Stimulated activated memory B cell treated with anti-CD40 and anti-IgM and Interleukin-4, amounts not matched to agents 10 μg/mL and 1 μg/mL and 100 μg/mL, for 72 hours (primary cell): Measurements from ENCODE around the gene LY6G6D.

Source experiments
- ATAC-seq: fragments of 150-1000 bp; cut with Tn5 transposase; 2 replicates; pipeline ENCODE4 v1.10.0; 2021
- H3K27ac Mint-ChIP-seq: one replicate; pipeline ENCODE4 v1.8.0; 2022; ENCODE audit warnings: mild to moderate bottlenecking, mixed read lengths
- H3K27me3 Mint-ChIP-seq: one replicate; pipeline ENCODE4 v1.8.0; 2022; ENCODE audit warnings: mixed read lengths
- H3K36me3 Mint-ChIP-seq: one replicate; pipeline ENCODE4 v1.8.0; 2022; ENCODE audit warnings: mixed read lengths
- H3K4me1 Mint-ChIP-seq: one replicate; pipeline ENCODE4 v1.8.0; 2022; ENCODE audit warnings: mixed read lengths
- H3K4me3 Mint-ChIP-seq: one replicate; pipeline ENCODE4 v1.8.0; 2022; ENCODE audit warnings: mild to moderate bottlenecking, moderate library complexity, mixed read lengths
- H3K9me3 Mint-ChIP-seq: one replicate; pipeline ENCODE4 v1.8.0; 2022; ENCODE audit warnings: mixed read lengths

LY6G6D gene

DNA sequence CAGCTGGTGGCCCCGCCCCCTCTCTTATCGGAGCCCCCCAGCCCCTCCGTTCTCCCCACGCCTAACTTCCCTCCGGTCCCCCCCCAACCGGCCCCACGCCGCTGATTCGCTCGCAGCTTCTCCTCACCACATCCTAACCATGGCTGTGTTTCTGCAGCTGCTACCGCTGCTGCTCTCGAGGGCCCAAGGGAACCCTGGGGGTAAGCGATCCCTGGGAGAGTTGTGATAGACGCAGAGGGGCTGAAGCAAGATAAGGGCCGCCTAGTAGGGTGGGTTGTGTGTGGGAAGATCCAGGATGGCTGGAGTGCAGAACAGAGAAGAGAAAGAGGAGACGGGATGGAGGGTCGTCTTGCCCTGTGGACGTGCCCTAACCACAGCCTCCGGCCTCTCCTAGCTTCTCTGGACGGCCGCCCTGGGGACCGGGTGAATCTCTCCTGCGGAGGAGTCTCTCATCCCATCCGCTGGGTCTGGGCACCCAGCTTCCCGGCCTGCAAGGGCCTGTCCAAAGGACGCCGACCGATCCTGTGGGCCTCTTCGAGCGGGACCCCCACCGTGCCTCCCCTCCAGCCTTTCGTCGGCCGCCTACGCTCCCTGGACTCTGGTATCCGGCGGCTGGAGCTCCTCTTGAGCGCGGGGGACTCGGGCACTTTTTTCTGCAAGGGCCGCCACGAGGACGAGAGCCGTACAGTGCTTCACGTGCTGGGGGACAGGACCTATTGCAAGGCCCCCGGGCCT, 8.3 kb downstream of the LY6G6D start, which contains the start of gene MPIG6B:
Gene MPIG6B, plus strand, starts transcription at position 129 of the 735 bp plus-strand sequence. Its CDS starts 11 bp downstream, at position 140.
- H3K9me3 Mint-ChIP-seq = no peaks in the 10 kb centered on the region
- peak within 1 kb of the TSS; percentile 8 for H3K4me3 Mint-ChIP-seq
- H3K4me1 Mint-ChIP-seq = peaks cover 41% of the 10 kb centered on the region
- ATAC-seq = no peak
- peak within 1 kb of the TSS; percentile 63 for H3K27ac Mint-ChIP-seq
- H3K36me3 Mint-ChIP-seq = peaks cover 25% of the 10 kb centered on the region
- H3K27me3 Mint-ChIP-seq = no peaks in the 10 kb centered on the region

DNA sequence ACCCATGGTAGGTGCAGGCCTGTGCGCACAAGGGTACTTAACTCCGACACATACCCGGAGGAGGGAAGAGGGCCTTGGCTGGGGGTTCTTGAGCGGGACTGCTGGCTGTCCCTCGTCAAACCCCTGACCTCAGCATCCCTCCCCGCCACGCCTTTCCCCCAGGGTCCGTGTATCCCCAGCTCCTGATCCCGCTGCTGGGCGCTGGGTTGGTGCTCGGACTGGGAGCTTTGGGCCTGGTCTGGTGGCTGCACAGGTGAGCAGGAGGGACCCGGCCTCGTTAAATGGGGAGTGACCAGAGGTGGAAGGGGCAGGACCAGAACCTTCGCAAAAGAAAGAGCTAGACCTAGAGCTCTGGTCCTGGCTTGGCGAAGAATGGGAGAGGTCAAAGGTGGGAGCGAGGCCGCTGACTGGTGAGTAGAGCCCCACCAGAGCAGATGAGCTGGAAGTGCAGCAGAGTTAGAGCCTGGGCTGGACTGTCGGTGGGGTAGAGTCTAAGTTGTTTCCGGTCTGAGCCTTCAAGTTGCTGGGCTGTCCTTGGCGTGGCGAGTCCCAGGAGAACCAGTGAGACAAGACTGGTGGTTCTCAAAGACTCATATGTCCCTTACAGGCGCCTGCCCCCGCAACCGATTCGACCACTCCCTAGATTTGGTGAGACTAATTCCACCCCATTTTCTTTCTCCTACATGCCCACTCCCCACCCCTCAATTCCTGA, 9.0 kb downstream of the LY6G6D start:
- ATAC-seq = no peak
- H3K9me3 Mint-ChIP-seq = no peaks in the 10 kb centered on the region
- no peak overlapping the region for H3K4me3 Mint-ChIP-seq

DNA sequence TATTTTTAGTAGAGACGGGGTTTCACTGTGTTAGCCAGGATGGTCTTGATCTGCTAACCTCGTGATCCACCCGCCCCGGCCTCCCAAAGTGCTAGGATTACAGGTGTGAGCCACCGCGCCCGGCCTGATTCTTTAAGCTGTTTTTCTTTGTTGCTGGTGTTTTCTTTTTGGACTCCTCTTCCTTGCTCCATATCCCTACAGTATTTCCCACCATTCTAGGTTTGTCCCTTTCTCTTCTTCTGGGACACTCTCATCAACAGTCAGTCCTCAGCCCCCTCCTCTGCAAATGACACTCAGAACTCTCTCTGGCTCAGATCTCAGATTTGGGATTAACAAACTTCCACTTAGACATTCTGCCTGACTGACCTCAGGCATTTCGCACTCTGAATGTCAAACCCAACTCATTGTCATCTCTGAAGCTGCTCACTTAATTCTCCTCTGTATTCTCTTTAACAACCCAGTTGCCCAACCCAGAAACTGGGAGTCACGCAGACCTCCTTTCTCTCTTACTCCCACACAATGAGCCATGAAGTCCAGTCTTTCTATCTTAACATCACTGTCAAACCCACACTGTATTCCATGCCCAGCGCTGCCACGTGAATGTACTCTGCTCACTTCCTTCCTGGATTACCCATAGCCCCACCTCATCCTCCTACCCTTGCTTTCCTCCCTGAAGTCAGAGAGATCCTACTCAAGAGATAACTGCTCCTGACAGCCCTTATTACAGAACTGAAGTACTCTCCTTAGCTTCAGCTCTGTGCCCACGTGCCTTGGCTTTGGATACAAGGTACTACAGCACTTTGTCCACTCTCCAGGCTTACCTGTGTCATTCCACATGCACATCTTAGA, 10.6 kb downstream of the LY6G6D start:
- H3K4me1 Mint-ChIP-seq = peaks cover 59% of the 10 kb centered on the region
- H3K9me3 Mint-ChIP-seq = no peaks in the 10 kb centered on the region
- no peak for ATAC-seq
- H3K27me3 Mint-ChIP-seq = no peaks in the 10 kb centered on the region
- no peak overlapping the region for H3K4me3 Mint-ChIP-seq
- H3K27ac Mint-ChIP-seq = peak overlapping the region; percentile 86
- peaks cover 32% of the 10 kb centered on the region for H3K36me3 Mint-ChIP-seq

More for the DNA sequence above, 9.0 kb downstream of the LY6G6D start:
- H3K27me3 Mint-ChIP-seq = no peaks in the 10 kb centered on the region
- H3K36me3 Mint-ChIP-seq = peaks cover 25% of the 10 kb centered on the region
- H3K27ac Mint-ChIP-seq = no peak overlapping the region
- H3K4me1 Mint-ChIP-seq = peaks cover 48% of the 10 kb centered on the region

DNA sequence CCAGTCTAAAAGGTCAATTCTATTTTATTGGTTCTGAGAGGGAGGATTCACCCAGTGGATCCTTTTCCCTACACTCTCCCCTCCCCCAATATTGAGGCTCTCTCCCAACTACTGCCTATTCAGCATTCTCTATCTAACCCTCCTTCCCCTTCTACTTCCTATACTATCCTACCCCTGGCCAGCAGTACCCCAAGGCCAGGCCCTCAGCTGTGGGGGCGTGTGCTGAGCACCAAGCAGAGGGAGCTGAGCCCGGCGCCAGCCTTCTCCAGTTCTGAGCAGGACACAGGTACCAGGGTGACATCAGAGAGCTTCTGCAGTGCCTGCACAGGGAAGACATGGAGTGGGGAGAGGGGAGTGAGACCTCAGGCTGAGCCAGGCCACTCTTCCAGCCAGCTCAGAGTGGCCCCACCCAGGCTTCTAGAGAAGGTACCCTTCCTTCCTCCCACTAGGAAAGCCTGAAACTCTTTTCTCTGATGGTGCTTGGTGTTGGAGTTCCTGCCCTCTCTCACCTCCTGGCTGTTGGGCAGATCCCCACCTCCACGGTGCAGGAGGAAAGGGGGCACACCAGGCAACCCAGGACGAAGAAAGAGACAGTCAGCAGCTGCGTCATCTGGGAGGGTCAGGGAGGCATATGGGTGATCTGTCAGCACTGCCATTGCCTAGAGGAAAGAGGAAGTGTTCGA, 12.0 kb downstream of the LY6G6D start:
- Mint-ChIP-seq H3K4me3 (peak overlapping the region; percentile 71), H3K27ac (peak overlapping the region; percentile 86), H3K9me3 (no peaks in the 10 kb centered on the region), H3K4me1 (peaks cover 60% of the 10 kb centered on the region), H3K27me3 (no peaks in the 10 kb centered on the region), H3K36me3 (peaks cover 38% of the 10 kb centered on the region)
- ATAC-seq = peak; percentile 86

DNA sequence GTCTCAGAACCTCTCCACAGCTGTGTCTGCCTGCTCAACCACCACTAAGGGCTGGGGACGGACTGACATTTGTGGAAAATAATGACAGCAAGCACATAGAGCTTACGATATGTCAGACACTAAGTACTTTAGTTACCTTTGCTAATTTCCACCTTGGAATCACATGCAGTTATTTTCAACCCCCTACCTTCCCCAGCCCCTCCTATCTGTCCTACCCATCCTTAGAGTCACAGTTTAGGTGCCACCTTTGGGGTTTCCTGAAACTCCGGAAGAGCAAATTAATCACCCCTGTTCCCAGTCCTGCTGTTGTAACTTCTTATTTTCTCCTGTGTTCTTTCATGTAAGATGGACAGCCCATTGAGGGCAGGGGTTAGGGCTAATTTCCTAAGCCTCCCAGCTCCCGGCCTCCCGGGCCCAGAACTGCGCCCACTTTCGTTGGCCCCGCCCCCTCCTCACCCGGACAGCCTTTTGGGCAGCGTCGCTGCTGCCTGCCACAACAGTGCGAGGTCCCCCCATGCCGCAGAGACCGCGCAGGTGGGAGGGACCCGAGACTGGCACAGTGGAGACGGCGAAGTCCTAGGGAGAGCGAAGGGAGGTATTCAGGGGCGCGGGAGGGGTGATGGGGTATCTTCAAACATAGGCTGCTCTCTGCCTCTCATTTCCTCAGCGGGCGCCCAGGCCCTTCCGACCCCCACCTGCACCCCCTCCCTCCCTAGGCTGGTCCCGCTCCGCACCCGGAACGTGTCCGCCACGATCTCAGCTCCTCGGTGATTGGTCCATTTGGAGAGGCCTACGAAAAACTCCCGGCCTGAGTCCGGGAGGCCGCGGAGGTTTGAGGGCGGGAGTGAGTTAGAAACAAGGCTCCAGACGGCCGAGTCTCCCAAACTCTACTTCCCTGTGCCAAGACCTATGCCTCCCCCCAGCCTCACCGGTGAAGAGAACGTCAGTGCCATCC, 12.8 kb downstream of the LY6G6D start:
- peaks cover 60% of the 10 kb centered on the region for H3K4me1 Mint-ChIP-seq
- H3K36me3 Mint-ChIP-seq = peaks cover 38% of the 10 kb centered on the region
- H3K27ac Mint-ChIP-seq = peak overlapping the region; percentile 86
- no peak for ATAC-seq
- H3K4me3 Mint-ChIP-seq = peak overlapping the region; percentile 98
- no peaks in the 10 kb centered on the region for H3K27me3 Mint-ChIP-seq
- no peaks in the 10 kb centered on the region for H3K9me3 Mint-ChIP-seq

DNA sequence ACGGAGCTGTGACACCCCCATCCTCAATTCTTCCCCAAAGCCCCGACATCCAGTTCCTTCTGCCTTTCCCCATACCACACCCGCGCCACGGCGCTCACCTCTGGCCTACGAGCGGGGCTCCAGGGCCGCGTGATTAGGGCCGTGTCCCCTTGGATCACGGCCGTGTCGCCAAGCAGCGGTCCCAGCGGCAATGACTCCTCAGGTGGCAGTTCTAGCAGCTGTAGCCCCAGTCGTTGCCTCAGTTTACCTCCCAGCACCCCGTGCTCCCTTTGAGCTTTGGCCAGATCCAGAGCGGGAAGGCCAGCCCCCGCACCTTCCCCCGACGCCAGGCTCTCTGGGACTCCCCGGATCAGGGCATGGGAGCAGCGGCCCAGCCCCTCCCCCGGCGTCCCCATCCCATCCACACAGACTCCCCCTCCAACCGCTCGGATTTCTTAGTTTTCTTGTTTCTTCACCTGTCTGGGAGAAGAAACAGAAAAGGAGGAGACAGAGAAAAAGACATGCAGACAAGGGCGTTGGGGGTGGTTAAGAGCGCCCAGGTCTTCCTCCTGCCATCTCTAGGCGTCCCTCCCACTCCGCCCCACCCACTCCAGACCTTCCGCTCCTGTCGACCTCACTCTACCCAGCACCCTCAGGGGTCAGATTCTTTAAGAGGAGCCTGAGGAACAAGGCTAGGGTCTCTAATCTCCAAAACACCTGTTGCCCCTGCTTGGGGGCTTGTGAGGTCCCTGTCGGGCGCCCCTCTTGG, 13.8 kb downstream of the LY6G6D start, which contains the start of gene DDAH2:
Gene DDAH2, minus strand, starts transcription at position 533 of the 748 bp plus-strand sequence. Its CDS starts 138 bp downstream, at position 395.
- Mint-ChIP-seq H3K4me1 (peaks cover 58% of the 10 kb centered on the region), H3K27ac (peak within 1 kb of the TSS; percentile 86), H3K27me3 (no peaks in the 10 kb centered on the region), H3K4me3 (peak within 1 kb of the TSS; percentile 98), H3K9me3 (no peaks in the 10 kb centered on the region), H3K36me3 (peaks cover 47% of the 10 kb centered on the region)
- peak; percentile 38 for ATAC-seq

DNA sequence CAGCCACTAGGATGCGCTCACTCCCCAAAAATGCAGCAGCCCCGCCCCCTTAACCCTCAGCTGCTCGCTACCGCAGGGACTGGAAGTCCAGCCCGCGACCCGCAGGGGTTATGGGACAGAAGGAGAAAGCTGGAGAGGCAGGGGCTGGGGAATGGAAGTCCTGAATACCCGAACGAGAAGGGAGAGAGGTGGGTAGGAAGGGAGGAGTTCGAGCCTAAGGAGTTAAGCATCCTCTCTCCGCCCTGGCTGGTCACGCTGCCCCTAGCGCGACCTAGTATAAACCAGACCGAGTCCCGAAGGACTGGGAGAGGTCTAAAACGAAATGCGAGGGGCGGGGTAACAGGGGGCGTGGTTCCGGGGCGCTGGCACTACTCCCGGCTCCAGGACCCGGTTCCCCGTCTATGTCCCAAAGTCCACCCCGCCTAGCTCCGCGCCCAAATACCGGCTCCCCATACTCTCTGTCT, 14.4 kb downstream of the LY6G6D start:
- H3K4me1 Mint-ChIP-seq = peaks cover 63% of the 10 kb centered on the region
- peaks cover 47% of the 10 kb centered on the region for H3K36me3 Mint-ChIP-seq
- H3K9me3 Mint-ChIP-seq = no peaks in the 10 kb centered on the region
- peak overlapping the region; percentile 86 for H3K27ac Mint-ChIP-seq
- H3K27me3 Mint-ChIP-seq = no peaks in the 10 kb centered on the region
- H3K4me3 Mint-ChIP-seq = peak overlapping the region; percentile 98
- peak; percentile 87 for ATAC-seq

DNA sequence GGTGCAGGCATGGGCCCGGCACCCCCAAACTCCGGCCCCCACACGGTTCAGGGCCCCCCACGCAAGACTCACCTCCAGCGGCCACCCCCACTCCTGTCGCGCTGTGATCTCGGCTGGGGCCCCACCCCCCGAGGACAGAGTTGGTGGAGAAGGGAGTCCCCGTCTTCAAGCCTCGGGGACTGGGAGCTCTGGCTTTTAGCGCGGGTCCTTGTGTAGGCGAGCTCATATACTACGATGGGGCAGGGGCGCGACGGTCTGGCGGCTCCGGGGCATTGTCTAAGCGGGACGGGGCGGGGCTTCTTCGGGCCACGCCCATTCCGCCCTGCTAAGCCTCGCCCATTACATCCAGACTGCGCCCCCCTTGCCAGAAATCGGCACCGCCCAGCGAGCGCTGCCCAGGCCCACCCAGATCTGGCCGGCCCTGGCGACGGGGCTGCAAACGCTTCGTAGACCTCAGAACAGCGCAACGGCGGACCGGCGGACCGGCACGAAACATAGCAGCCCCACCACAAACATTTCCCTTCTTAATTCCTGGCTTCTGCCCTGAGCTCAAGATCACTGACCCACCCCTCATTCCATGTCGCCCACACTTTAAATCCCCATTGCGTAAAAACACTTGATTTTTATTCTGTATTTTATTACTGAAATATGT, 15.0 kb downstream of the LY6G6D start:
- Mint-ChIP-seq H3K27me3 (no peaks in the 10 kb centered on the region), H3K36me3 (peaks cover 50% of the 10 kb centered on the region), H3K27ac (peak overlapping the region; percentile 86), H3K9me3 (no peaks in the 10 kb centered on the region), H3K4me3 (peak overlapping the region; percentile 98), H3K4me1 (peaks cover 68% of the 10 kb centered on the region)
- peak; percentile 77 for ATAC-seq

DNA sequence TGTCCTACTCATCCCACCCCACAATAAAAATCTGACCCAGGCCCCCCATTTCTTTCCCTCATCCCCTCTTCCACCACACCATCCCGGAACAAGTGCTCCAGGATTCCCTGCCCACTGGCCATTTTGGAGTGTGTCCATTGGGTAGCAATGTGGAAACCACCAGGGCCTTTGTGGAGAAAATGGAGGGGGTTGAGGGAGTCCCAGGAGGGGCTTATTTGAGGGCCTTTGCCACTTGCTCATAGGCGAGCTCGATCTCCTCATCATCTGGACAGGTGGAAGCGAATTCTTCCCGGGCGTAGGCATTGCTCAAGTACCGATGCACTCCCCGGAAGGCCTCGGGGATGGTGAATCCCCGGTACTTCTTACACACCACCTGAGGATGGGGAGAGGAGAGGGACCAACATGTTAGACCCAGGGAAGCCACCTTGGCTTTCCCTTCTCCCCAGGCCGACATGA, 15.5 kb downstream of the LY6G6D start:
- H3K36me3 Mint-ChIP-seq = peaks cover 50% of the 10 kb centered on the region
- H3K4me1 Mint-ChIP-seq = peaks cover 64% of the 10 kb centered on the region
- no peaks in the 10 kb centered on the region for H3K9me3 Mint-ChIP-seq
- no peaks in the 10 kb centered on the region for H3K27me3 Mint-ChIP-seq
- H3K4me3 Mint-ChIP-seq = peak overlapping the region; percentile 98
- no peak for ATAC-seq
- peak overlapping the region; percentile 86 for H3K27ac Mint-ChIP-seq

DNA sequence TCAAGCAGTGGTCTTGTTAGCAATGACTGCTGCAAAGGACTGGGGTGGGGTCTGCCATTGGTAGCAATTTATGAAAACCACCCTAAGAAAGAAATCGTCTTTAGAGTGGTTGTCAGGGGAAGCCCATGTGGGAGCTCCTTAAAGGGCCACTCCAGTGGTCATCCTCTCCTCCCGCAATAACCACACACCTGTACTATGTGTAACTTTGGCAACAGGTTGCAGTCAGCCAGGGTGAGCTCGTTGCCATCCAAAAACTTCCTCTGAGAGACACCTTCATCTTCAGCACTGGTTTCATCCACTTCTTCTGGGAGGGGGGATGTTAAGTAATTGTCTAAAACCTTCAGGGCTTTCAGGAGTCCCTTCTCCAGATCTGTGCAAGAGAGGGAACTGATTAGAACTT, 16.9 kb downstream of the LY6G6D start:
- peaks cover 39% of the 10 kb centered on the region for H3K36me3 Mint-ChIP-seq
- ATAC-seq = no peak
- peaks cover 57% of the 10 kb centered on the region for H3K4me1 Mint-ChIP-seq
- no peaks in the 10 kb centered on the region for H3K9me3 Mint-ChIP-seq
- no peaks in the 10 kb centered on the region for H3K27me3 Mint-ChIP-seq
- no peak overlapping the region for H3K27ac Mint-ChIP-seq
- H3K4me3 Mint-ChIP-seq = no peak overlapping the region

DNA sequence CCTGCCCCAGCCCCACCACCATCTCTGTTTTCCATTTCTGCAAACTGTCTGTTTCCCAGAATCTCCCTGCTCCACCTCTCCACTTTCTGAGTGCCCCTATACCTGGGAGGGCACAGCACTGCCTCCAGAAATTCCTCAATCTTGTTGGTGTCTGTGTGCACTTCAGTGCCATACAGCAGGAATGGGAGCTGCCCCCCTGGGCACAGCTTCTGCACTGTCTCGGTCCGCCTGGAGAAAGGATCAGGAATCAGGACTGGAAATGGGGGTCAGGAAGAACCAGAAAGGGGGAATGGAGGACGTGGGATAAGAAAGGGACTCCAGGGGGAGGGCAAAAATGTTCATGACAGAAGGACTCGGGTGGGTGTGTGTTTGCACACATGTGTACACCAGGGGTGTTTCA, 18.6 kb downstream of the LY6G6D start:
- H3K4me1 Mint-ChIP-seq = peaks cover 58% of the 10 kb centered on the region
- H3K36me3 Mint-ChIP-seq = peaks cover 36% of the 10 kb centered on the region
- no peak for ATAC-seq
- peak overlapping the region; percentile 39 for H3K4me3 Mint-ChIP-seq
- peak overlapping the region; percentile 90 for H3K27ac Mint-ChIP-seq
- H3K9me3 Mint-ChIP-seq = no peaks in the 10 kb centered on the region
- no peaks in the 10 kb centered on the region for H3K27me3 Mint-ChIP-seq

DNA sequence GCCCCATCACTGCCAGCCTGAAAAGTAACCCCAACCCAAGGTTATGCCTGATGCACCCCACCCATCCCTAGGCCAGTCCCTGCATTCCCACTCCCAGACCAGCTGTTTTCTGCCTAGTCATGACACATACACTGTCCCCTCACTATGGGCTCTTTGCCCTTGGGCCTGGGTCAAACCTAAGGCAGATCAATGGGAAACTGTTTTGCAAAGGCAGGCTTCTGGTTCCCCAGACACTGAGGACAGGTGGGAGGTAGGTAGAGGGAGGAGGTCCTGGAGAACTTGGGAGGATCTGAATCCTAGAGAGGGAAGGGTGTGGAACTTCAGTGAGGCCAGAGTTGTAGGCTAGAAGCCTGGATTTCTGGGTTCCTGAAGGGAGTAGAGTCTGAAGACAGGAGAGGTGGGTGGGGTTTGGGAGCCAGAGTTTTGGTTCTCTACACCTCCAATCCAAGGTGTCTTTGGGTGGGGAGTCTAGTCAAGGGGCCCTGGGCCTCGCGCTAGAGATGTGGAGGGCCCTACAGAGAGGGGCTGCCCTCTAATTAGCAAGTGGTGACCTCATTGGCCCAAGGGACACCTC, 19.2 kb downstream of the LY6G6D start:
- no peak for ATAC-seq
- Mint-ChIP-seq H3K36me3 (peaks cover 36% of the 10 kb centered on the region), H3K27me3 (no peaks in the 10 kb centered on the region), H3K4me3 (peak overlapping the region; percentile 95), H3K9me3 (no peaks in the 10 kb centered on the region), H3K27ac (peak overlapping the region; percentile 90), H3K4me1 (peaks cover 58% of the 10 kb centered on the region)
